ENCODE measurements around the gene LBP.

The LBP gene

GRCh38 chr20:38350879-38351775 is 4.8 kb downstream of the LBP start:
- H3K4me1 ChIP-seq: peaks cover 4 to 18% (median 12%) of the 10 kb centered on the region in 10 experiments; a peak in 18 of 20 replicates
- no peak overlapping the region for H3K4me3 ChIP-seq
- TF ChIP-seq Cebpa-rat (IDR thresholded peaks at IDR 0.05): no peak
- H3K9ac ChIP-seq: no peak overlapping the region
- H3K36me3 ChIP-seq: no peaks in the 10 kb centered on the region
- H3K27ac ChIP-seq: no peak overlapping the region
- H4K20me1 ChIP-seq: no peaks in the 10 kb centered on the region
- no peaks in the 10 kb centered on the region for H3K9me3 ChIP-seq (replicated peaks in 1 of 11)
- H3K4me2 ChIP-seq: no peak overlapping the region; a peak in 1 of 22 replicates
- no peaks in the 10 kb centered on the region for H3K27me3 ChIP-seq

DNA sequence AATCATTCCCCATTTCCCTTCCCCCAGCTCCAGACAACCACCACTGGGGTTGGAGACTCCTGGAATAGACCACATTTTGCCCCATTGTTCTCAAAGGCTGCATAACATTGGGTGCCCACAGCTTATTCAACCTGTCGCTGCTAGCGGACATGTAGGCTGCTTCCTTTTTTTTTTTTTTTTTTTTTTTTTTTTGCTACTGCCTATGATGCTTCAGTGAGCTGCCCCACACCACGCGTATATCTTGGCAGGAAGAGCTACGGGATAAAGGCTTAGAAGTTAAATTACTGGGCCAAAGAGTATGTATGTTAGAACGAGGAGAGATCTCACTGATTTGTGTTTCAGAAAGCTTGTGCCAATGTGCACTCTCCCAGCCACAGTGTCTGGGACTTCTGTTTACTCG is 7.0 kb downstream of the LBP start:
- H3K9me3 ChIP-seq (replicated peaks in 1 of 11): no peaks in the 10 kb centered on the region
- peaks cover 0 to 33% (median 17%) of the 10 kb centered on the region in 10 experiments; a peak in 14 of 20 replicates for H3K4me1 ChIP-seq
- H3K4me3 ChIP-seq: no peak overlapping the region
- H3K27ac ChIP-seq: no peak overlapping the region; a peak in 1 of 22 replicates
- H3K4me2 ChIP-seq: peak overlapping the region in 4 of 11 experiments; percentile 7 to 30 (median 17); a peak in 2 of 22 replicates
- no peak overlapping the region for H3K9ac ChIP-seq
- no peak for TF ChIP-seq Cebpa-rat (IDR thresholded peaks at IDR 0.05)
- no peaks in the 10 kb centered on the region for H3K36me3 ChIP-seq
- no peaks in the 10 kb centered on the region for H4K20me1 ChIP-seq
- no peaks in the 10 kb centered on the region for H3K27me3 ChIP-seq

- Histone ChIP-seq H3K9me3 (replicated peaks in 1 of 11) (no peaks in the 10 kb centered on the region), H3K9ac (no peak overlapping the region)
Observed at GRCh38 chr20:38354227-38354626, 7.9 kb downstream of the LBP start.

GRCh38 chr20:38355161-38356012 is 9.1 kb downstream of the LBP start:
- no peak overlapping the region for H3K4me3 ChIP-seq
- peaks cover 0 to 36% (median 17%) of the 10 kb centered on the region in 10 experiments; a peak in 14 of 20 replicates for H3K4me1 ChIP-seq
- H3K9me3 ChIP-seq (replicated peaks in 1 of 11): no peaks in the 10 kb centered on the region
- no peak overlapping the region for H3K9ac ChIP-seq
- H3K27me3 ChIP-seq: no peaks in the 10 kb centered on the region
- TF ChIP-seq Cebpa-rat (IDR thresholded peaks at IDR 0.05): no peak
- H3K27ac ChIP-seq: no peak overlapping the region
- H4K20me1 ChIP-seq: no peaks in the 10 kb centered on the region
- peak overlapping the region in 4 of 11 experiments; percentile 41 to 58 (median 48); a peak in 5 of 22 replicates for H3K4me2 ChIP-seq
- H3K36me3 ChIP-seq: no peaks in the 10 kb centered on the region

More at GRCh38 chr20:38354227-38354626, 7.9 kb downstream of the LBP start:
- H3K4me2 ChIP-seq: no peak overlapping the region; a peak in 1 of 22 replicates
- no peaks in the 10 kb centered on the region for H4K20me1 ChIP-seq
- no peaks in the 10 kb centered on the region for H3K27me3 ChIP-seq
- no peak overlapping the region for H3K27ac ChIP-seq
- TF ChIP-seq Cebpa-rat (IDR thresholded peaks at IDR 0.05): no peak
- H3K4me1 ChIP-seq: peaks cover 0 to 36% (median 17%) of the 10 kb centered on the region in 10 experiments; a peak in 14 of 20 replicates
- H3K4me3 ChIP-seq: no peak overlapping the region
- no peaks in the 10 kb centered on the region for H3K36me3 ChIP-seq

- no peaks in the 10 kb centered on the region for H3K36me3 ChIP-seq
- H3K4me2 ChIP-seq: peak overlapping the region in 7 of 11 experiments; percentile 7 to 88 (median 64); a peak in 11 of 22 replicates
- no peaks in the 10 kb centered on the region for H4K20me1 ChIP-seq
- peak overlapping the region in 4 of 11 experiments; percentile 15 to 67 (median 58); a peak in 7 of 22 replicates for H3K27ac ChIP-seq
- no peak for TF ChIP-seq Cebpa-rat (IDR thresholded peaks at IDR 0.05)
- H3K9ac ChIP-seq: peak overlapping the region in 4 of 11 experiments; percentile 15 to 56 (median 37); a peak in 3 of 22 replicates
- no peaks in the 10 kb centered on the region for H3K27me3 ChIP-seq
- peak overlapping the region in 1 of 10 experiments; percentile 29; a peak in 1 of 20 replicates for H3K4me3 ChIP-seq
- no peaks in the 10 kb centered on the region for H3K9me3 ChIP-seq (replicated peaks in 1 of 11)
- H3K4me1 ChIP-seq: peaks cover 0 to 36% (median 17%) of the 10 kb centered on the region in 10 experiments; a peak in 14 of 20 replicates
Observed at GRCh38 chr20:38357653-38358207, 11.4 kb downstream of the LBP start.

DNA sequence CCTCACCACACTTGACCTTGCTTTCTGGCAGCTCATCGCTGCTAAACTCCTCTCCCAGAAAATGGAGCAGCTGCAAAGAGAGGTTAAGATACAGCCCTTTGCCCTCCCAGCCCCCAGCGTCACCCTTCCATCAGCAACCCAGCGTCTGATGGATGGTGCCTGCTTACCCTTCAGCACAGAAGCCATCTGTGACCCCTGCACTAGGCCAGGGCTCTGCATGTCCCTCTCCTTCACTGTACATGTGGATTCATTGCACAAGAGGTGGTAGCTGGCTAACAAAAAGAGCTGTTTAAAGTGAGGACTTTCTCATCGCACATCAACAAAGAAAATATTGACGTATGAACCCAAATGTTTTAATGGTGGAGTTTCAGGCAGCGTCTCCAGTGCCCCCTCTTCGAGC is 12.3 kb downstream of the LBP start:
- H3K27ac ChIP-seq: peak overlapping the region in 2 of 11 experiments; percentile 51 to 67; a peak in 2 of 22 replicates
- peaks cover 0 to 32% (median 13%) of the 10 kb centered on the region in 10 experiments; a peak in 14 of 20 replicates for H3K4me1 ChIP-seq
- peak overlapping the region in 3 of 11 experiments; percentile 64 to 86 (median 82); a peak in 5 of 22 replicates for H3K4me2 ChIP-seq
- H3K27me3 ChIP-seq: no peaks in the 10 kb centered on the region
- no peaks in the 10 kb centered on the region for H3K9me3 ChIP-seq (replicated peaks in 1 of 11)
- H3K4me3 ChIP-seq: no peak overlapping the region
- no peak for TF ChIP-seq Cebpa-rat (IDR thresholded peaks at IDR 0.05)
- no peaks in the 10 kb centered on the region for H4K20me1 ChIP-seq
- H3K36me3 ChIP-seq: no peaks in the 10 kb centered on the region
- H3K9ac ChIP-seq: no peak overlapping the region

GRCh38 chr20:38363004-38363747 is 16.9 kb downstream of the LBP start:
- H3K4me1 ChIP-seq: peaks cover 0 to 4% (median under 1%) of the 10 kb centered on the region in 10 experiments; a peak in 6 of 20 replicates
- H3K4me2 ChIP-seq: no peak overlapping the region
- TF ChIP-seq Cebpa-rat (IDR thresholded peaks at IDR 0.05): no peak
- H3K9me3 ChIP-seq (replicated peaks in 1 of 11): no peaks in the 10 kb centered on the region
- no peaks in the 10 kb centered on the region for H3K36me3 ChIP-seq
- H3K4me3 ChIP-seq: no peak overlapping the region
- H3K27ac ChIP-seq: no peak overlapping the region
- H3K9ac ChIP-seq: no peak overlapping the region
- no peaks in the 10 kb centered on the region for H3K27me3 ChIP-seq
- no peaks in the 10 kb centered on the region for H4K20me1 ChIP-seq

DNA sequence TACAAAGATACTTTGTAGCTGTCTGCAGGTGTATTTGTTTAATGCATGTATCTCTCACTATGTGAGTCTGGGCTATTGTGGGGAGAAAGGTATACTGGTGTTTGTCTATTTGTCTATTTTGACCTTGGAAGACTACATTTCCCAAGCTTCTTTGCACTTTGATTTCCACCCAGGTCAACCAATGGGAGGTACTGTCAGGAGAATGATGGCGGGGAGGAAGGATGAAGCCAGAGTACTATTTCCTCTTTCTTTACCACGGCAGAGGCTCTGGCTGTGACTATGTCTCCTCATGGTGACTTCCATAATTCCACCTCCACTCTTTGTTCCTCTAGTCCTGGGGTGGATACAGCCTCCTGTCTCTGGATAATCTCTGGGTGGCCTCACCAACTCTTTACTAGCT is 23.1 kb downstream of the LBP start:
- H3K27me3 ChIP-seq: no peaks in the 10 kb centered on the region
- no peak for TF ChIP-seq Cebpa-rat (IDR thresholded peaks at IDR 0.05)
- H3K4me2 ChIP-seq: peak overlapping the region in 3 of 11 experiments; percentile 20 to 47 (median 24); a peak in 4 of 22 replicates
- H3K4me1 ChIP-seq: no peaks in the 10 kb centered on the region
- H3K4me3 ChIP-seq: no peak overlapping the region
- no peak overlapping the region for H3K9ac ChIP-seq
- no peaks in the 10 kb centered on the region for H3K9me3 ChIP-seq (replicated peaks in 1 of 11)
- H3K36me3 ChIP-seq: no peaks in the 10 kb centered on the region
- peak overlapping the region in 6 of 11 experiments; percentile 19 to 64 (median 44); a peak in 10 of 22 replicates for H3K27ac ChIP-seq
- no peaks in the 10 kb centered on the region for H4K20me1 ChIP-seq

Data from BLaER1 treated with 17β-estradiol and CSF1 and Interleukin-3, amounts not matched to agents 10 nM and 100 nM (cell line).